Measurements from ENCODE around the gene LHFPL4. TPM values are rescaled to one million over a fixed set of nuclear protein-coding genes. Genes with fewer than 3 reads are reported as not detected.

The LHFPL4 gene
- total and polyA plus RNA-seq, 9 of the 15 experiments (the other 6 are each of a cell fraction or from before 2014, with no cell fraction given) = not detected

- CTCF ChIA-PET (ENCODE audit: low intra/inter-chr PET ratio) = no interaction called here
- no peak for FAIRE-seq
Measured at GRCh38 chr3:9598783-9599387, 45.3 kb upstream of the LHFPL4 start.

GRCh38 chr3:9595877-9596276 is 42.3 kb upstream of the LHFPL4 start:
- TF ChIP-seq GTF2B (IDR thresholded peaks at IDR 0.05; ENCODE audit: extremely low read depth, insufficient read length) = no peak
- no peak for TF ChIP-seq ZNF436 (CRISPR knock-in tag; IDR thresholded peaks at IDR 0.05)
- TF ChIP-seq MTA3 (IDR thresholded peaks at IDR 0.05; ENCODE audit: borderline replicate concordance) = no peak
- TF ChIP-seq ZNF232 (CRISPR knock-in tag; IDR thresholded peaks at IDR 0.05) = no peak
- TF ChIP-seq TGIF2 (CRISPR knock-in tag; IDR thresholded peaks at IDR 0.05) = no peak
- TF ChIP-seq NFXL1 (CRISPR knock-in tag; IDR thresholded peaks at IDR 0.05) = no peak
- no peak for TF ChIP-seq CREB3L1 (IDR thresholded peaks at IDR 0.05; ENCODE audit: borderline replicate concordance, low read depth)
- TF ChIP-seq SREBF2 (CRISPR knock-in tag; IDR thresholded peaks at IDR 0.05) = no peak
- no peak for TF ChIP-seq ZNF140 (CRISPR knock-in tag; IDR thresholded peaks at IDR 0.05)
- TF ChIP-seq RCOR1 (IDR thresholded peaks at IDR 0.05; ENCODE audit: borderline replicate concordance in 1 of 2, low read depth in 2 of 2, low read length in 2 of 2) = no peak
- in situ Hi-C loops (cut with MboI) (no loop called here), intact Hi-C loops (cut with micrococcal nuclease) (no loop called here)
- Histone ChIP-seq H3K9me1 (ENCODE audit: control insufficient read depth, insufficient read depth, low read length) (no peaks in the 10 kb centered on the region), H2AFZ (ENCODE audit: low read depth, low read length) (no peak overlapping the region), H4K20me1 (replicated peaks; ENCODE audit: control insufficient read depth, insufficient read depth, low read length) (no peaks in the 10 kb centered on the region), H3K36me3 (ENCODE audit: control insufficient read depth, insufficient read depth, low read length) (no peaks in the 10 kb centered on the region), H3K9ac (ENCODE audit: insufficient read depth in 1 of 2, low read depth in 2 of 2, low read length in 2 of 2) (no peak overlapping the region), H3K27ac (ENCODE audit: extremely low read depth, low read depth, low read length) (no peak overlapping the region), H3K4me3 (no peak overlapping the region), H3K4me2 (ENCODE audit: insufficient read depth, low read length) (no peak overlapping the region), H3K27me3 (ENCODE audit: control insufficient read depth in 2 of 2, insufficient read depth in 2 of 2, low read length in 2 of 2) (peaks cover 6 to 13% of the 10 kb centered on the region in 2 experiments), H3K4me1 (replicated peaks in 1 of 2; ENCODE audit: control insufficient read depth in 2 of 2, insufficient read depth in 2 of 2, low read length in 2 of 2) (peaks cover under 1 to 11% of the 10 kb centered on the region in 2 experiments; a peak in 2 of 5 replicates), H3K9me3 (replicated peaks; ENCODE audit: control insufficient read depth, insufficient read depth, low read depth, low read length) (0 out of 2 replicates have a peak, but pooled peaks cover 5% of the 10 kb centered on the region), H3K79me2 (ENCODE audit: control insufficient read depth, insufficient read depth, low read length) (no peaks in the 10 kb centered on the region)
- BruUV-seq (replicated peaks) = no TSS peak
- peak; percentile 34; the same call in 1 of the 3 replicates for ATAC-seq
- no peak for DNase-seq (ENCODE audit: extremely low read depth in 1 of 4, low spot score in 3 of 4)
- ChIA-PET CTCF (ENCODE audit: low intra/inter-chr PET ratio) (no interaction called here), POLR2A (interaction anchor here (0.6 kb wide), 1 partner anchor 70 kb away, joined by 3 read pairs; no protein-coding TSS in a partner anchor)
- FAIRE-seq = no peak

More at GRCh38 chr3:9598783-9599387, 45.3 kb upstream of the LHFPL4 start:
- no peaks in the 10 kb centered on the region for H4K20me1 ChIP-seq (replicated peaks; ENCODE audit: control insufficient read depth, insufficient read depth, low read length)
- H3K36me3 ChIP-seq (ENCODE audit: control insufficient read depth, insufficient read depth, low read length) = no peaks in the 10 kb centered on the region
- H3K9me1 ChIP-seq (ENCODE audit: control insufficient read depth, insufficient read depth, low read length) = no peaks in the 10 kb centered on the region
- DNase-seq (ENCODE audit: extremely low read depth in 1 of 4, low spot score in 3 of 4) (no peak), ATAC-seq (no peak)
- no peaks in the 10 kb centered on the region for H3K79me2 ChIP-seq (ENCODE audit: control insufficient read depth, insufficient read depth, low read length)
- H3K27ac ChIP-seq (ENCODE audit: extremely low read depth, low read depth, low read length) = no peak overlapping the region
- POLR2A ChIA-PET = interaction anchor here (0.7 kb wide), 1 partner anchor 87 kb away, joined by 3 read pairs; no protein-coding TSS in a partner anchor
- no peak overlapping the region for H3K4me2 ChIP-seq (ENCODE audit: insufficient read depth, low read length)
- no peak overlapping the region for H3K9ac ChIP-seq (ENCODE audit: insufficient read depth in 1 of 2, low read depth in 2 of 2, low read length in 2 of 2)
- intact Hi-C loops (cut with micrococcal nuclease) = no loop called here
- H3K27me3 ChIP-seq (ENCODE audit: control insufficient read depth in 2 of 2, insufficient read depth in 2 of 2, low read length in 2 of 2) = peaks cover 0 to 19% of the 10 kb centered on the region in 2 experiments; a peak in 2 of 5 replicates
- in situ Hi-C loops (cut with MboI) = no loop called here
- 28% methylated on average over 7 of the region's 7 CpGs for WGBS (ENCODE audit: insufficient coverage, low coverage, missing lambda C conversion rate)
- no TSS peak for BruUV-seq (replicated peaks)
- peaks cover 0 to 7% of the 10 kb centered on the region in 2 experiments; a peak in 2 of 5 replicates for H3K4me1 ChIP-seq (replicated peaks in 1 of 2; ENCODE audit: control insufficient read depth in 2 of 2, insufficient read depth in 2 of 2, low read length in 2 of 2)
- peak; percentile 77 for TF ChIP-seq ESRRA (IDR thresholded peaks at IDR 0.05; ENCODE audit: borderline replicate concordance, low read depth)
- TF ChIP-seq NFIC (IDR thresholded peaks at IDR 0.05) = peak; percentile 68
- TF ChIP-seq STAG1 (CRISPR knock-in tag; IDR thresholded peaks at IDR 0.05; ENCODE audit: borderline replicate concordance) = no peak
- 0 out of 2 replicates have a peak overlapping the region, but pooled peaks have one; percentile 4 for H2AFZ ChIP-seq (ENCODE audit: low read depth, low read length)
- H3K9me3 ChIP-seq (replicated peaks; ENCODE audit: control insufficient read depth, insufficient read depth, low read depth, low read length) = 0 out of 2 replicates have a peak, but pooled peaks cover 5% of the 10 kb centered on the region
- H3K4me3 ChIP-seq = no peak overlapping the region

Data from K562 (cell line).